Naive thymus-derived CD4-positive, alpha-beta T cell (primary cell): ENCODE data around the gene ARSD. TPM values are rescaled to one million over a fixed set of nuclear protein-coding genes. Genes with fewer than 3 reads are reported as not detected.
"Not testable (repeated sequence)": the region's sequence is repeated elsewhere in the genome, so short reads cannot be mapped to it uniquely, and the experiment has no call there.

Experiments used
- ATAC-seq: fragments of 150-1000 bp; cut with Tn5 transposase; 2 replicates; pipeline ENCODE4 v1.10.0; 2021; ENCODE audit warnings: mild to moderate bottlenecking, moderate library complexity
- CTCF ChIA-PET: fragments of 350-600 bp; sonication (Branson Sonifier 250); formaldehyde crosslinking; loops from one replicate; lab custom pipeline; 2021; ENCODE audit warnings: antibody characterized with exemption; lab: Charles Lee
- POLR2A ChIA-PET: fragments of 350-600 bp; sonication (Branson Sonifier 250); formaldehyde crosslinking; loops from one replicate; lab custom pipeline; 2021; ENCODE audit warnings: antibody characterized with exemption, inconsistent platforms; lab: Charles Lee
- DNase-seq, 9 donors: peaks; one replicate each; pipeline versions ENCODE4 v3.0.0 to v3.0.0-alpha.2; 2020 to 2022; ENCODE audit warnings: mixed read lengths in 1 of 9
- H3K27ac ChIP-seq: one replicate; pipeline ENCODE4 v1.7.0; 2013; ENCODE audit warnings: mild to moderate bottlenecking, low read depth, low read length, moderate library complexity
- H3K27me3 ChIP-seq, 2 donors: one replicate each; pipeline ENCODE4 v1.7.0; 2013; ENCODE audit warnings: low read length in 2 of 2, mild to moderate bottlenecking in 2 of 2, moderate library complexity in 2 of 2; ENCODE audit not compliant: control insufficient read depth in 2 of 2, insufficient read depth in 2 of 2
- H3K36me3 ChIP-seq, 3 experiments: 1 replicate in 2 of 3; 2 replicates in 1 of 3; pipeline ENCODE4 v1.7.0; 2013; ENCODE audit warnings: low read length in 3 of 3, mild to moderate bottlenecking in 3 of 3, moderate library complexity in 1 of 3; ENCODE audit not compliant: insufficient read depth in 3 of 3, control insufficient read depth in 2 of 3
- H3K4me1 ChIP-seq, 2 donors: one replicate each; pipeline ENCODE4 v1.7.0; 2013; ENCODE audit warnings: low read length in 2 of 2, mild to moderate bottlenecking in 2 of 2, moderate library complexity in 1 of 2; ENCODE audit not compliant: control insufficient read depth in 2 of 2, insufficient read depth in 2 of 2
- H3K4me3 ChIP-seq: 2 replicates; pipeline ENCODE4 v1.7.0; 2013; ENCODE audit warnings: mild to moderate bottlenecking, low read length
- H3K9me3 ChIP-seq, 3 experiments: 1 replicate in 2 of 3; 2 replicates in 1 of 3; pipeline ENCODE4 v1.7.0; 2013; ENCODE audit warnings: low read length in 3 of 3; ENCODE audit not compliant: control insufficient read depth in 2 of 3
- H3K27ac Mint-ChIP-seq, 9 donors: one replicate each; pipeline ENCODE4 v1.8.0; 2020 to 2022; ENCODE audit warnings: mixed read lengths in 9 of 9, mild to moderate bottlenecking in 8 of 9, moderate library complexity in 5 of 9, inconsistent platforms in 2 of 9
- H3K27me3 Mint-ChIP-seq, 5 donors: one replicate each; pipeline ENCODE4 v1.8.0; 2021 to 2022; ENCODE audit warnings: mixed read lengths in 5 of 5, mild to moderate bottlenecking in 1 of 5
- H3K36me3 Mint-ChIP-seq, 5 donors: one replicate each; pipeline ENCODE4 v1.8.0; 2020 to 2022; ENCODE audit warnings: mixed read lengths in 5 of 5, mild to moderate bottlenecking in 3 of 5, inconsistent platforms in 1 of 5
- H3K4me1 Mint-ChIP-seq, 7 donors: one replicate each; pipeline ENCODE4 v1.8.0; 2020 to 2022; ENCODE audit warnings: mixed read lengths in 7 of 7, mild to moderate bottlenecking in 3 of 7, inconsistent platforms in 1 of 7
- H3K4me3 Mint-ChIP-seq, 10 donors: one replicate each; pipeline ENCODE4 v1.8.0; 2020 to 2022; ENCODE audit warnings: mild to moderate bottlenecking in 10 of 10, mixed read lengths in 10 of 10, moderate library complexity in 6 of 10, inconsistent platforms in 2 of 10
- H3K9me3 Mint-ChIP-seq, 11 donors: one replicate each; pipeline ENCODE4 v1.8.0; 2020 to 2022; ENCODE audit warnings: mixed read lengths in 11 of 11, mild to moderate bottlenecking in 4 of 11, inconsistent platforms in 1 of 11, moderate library complexity in 1 of 11
- intact Hi-C, 2 donors: fragments of 100-400 bp; cut with micrococcal nuclease; formaldehyde crosslinking; loops; one replicate each; pipeline ENCODE4 v1.15.1; 2023
- polyA plus RNA-seq, 2 donors: library from polyadenylated mRNA; unstranded; fragments of 300-500 nt; fragmentation: Illumina TruSeq; gene quantifications; one replicate each; pipeline ENCODE4 v1.2.3, GENCODE V29; 2021
- total RNA-seq, 6 experiments: library from RNA in 5 of 6; stranded (reverse) in 5 of 6; gene quantifications; 1 replicate in 5 of 6; 2 replicates in 1 of 6; pipeline ENCODE4 v1.2.3 and lab custom pipeline; 2021 to 2026

Gene ARSD, protein sequence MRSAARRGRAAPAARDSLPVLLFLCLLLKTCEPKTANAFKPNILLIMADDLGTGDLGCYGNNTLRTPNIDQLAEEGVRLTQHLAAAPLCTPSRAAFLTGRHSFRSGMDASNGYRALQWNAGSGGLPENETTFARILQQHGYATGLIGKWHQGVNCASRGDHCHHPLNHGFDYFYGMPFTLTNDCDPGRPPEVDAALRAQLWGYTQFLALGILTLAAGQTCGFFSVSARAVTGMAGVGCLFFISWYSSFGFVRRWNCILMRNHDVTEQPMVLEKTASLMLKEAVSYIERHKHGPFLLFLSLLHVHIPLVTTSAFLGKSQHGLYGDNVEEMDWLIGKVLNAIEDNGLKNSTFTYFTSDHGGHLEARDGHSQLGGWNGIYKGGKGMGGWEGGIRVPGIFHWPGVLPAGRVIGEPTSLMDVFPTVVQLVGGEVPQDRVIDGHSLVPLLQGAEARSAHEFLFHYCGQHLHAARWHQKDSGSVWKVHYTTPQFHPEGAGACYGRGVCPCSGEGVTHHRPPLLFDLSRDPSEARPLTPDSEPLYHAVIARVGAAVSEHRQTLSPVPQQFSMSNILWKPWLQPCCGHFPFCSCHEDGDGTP
- total RNA-seq (1 to 10 TPM in 4 of 5 experiments, under 1 TPM in 1; 0.97 to 8.9 (median 2.0) TPM), polyA plus RNA-seq (1 to 10 TPM; 1.0 to 2.4 TPM), total RNA-seq (lab: John Stamatoyannopoulos, UW) (3.6 reads per million, percentile 19 among the genes with 10 or more reads in this experiment)

GRCh38 chrX:2928583-2929434 is at the start of gene ARSD:
Gene ARSD (minus strand): TSS chrX:2929339. CDS start chrX:2929275, 64 bp downstream.
- Histone ChIP-seq H3K27ac (no peak within 1 kb of the TSS), H3K27me3 (no peaks in the 10 kb centered on the region), H3K4me1 (no peaks in the 10 kb centered on the region), H3K4me3 (peak within 1 kb of the TSS; percentile 9), H3K36me3 (no peaks in the 10 kb centered on the region), H3K9me3 (peaks cover 0 to 4% (median 0%) of the 10 kb centered on the region in 3 experiments)
- DNase-seq (peak in 6 of 9 donors; percentile 0 to 34 (median 10)), ATAC-seq (peak; percentile 94)
- H3K9me3 Mint-ChIP-seq: peaks cover 0 to 21% (median 4%) of the 10 kb centered on the region in 11 donors
- peaks cover 0 to 5% (median 4%) of the 10 kb centered on the region in 7 donors for H3K4me1 Mint-ChIP-seq
- H3K36me3 Mint-ChIP-seq: peaks cover 0 to 4% (median 0%) of the 10 kb centered on the region in 5 donors
- intact Hi-C loops: no loop called here
- ChIA-PET CTCF (no interaction called here), POLR2A (no interaction called here)
- peak within 1 kb of the TSS; percentile 50 to 87 (median 73) for H3K4me3 Mint-ChIP-seq
- peak within 1 kb of the TSS in 2 of 9 donors; percentile 51 to 70 for H3K27ac Mint-ChIP-seq
- peaks cover 0 to 6% (median 0%) of the 10 kb centered on the region in 5 donors for H3K27me3 Mint-ChIP-seq

- CTCF ChIA-PET, H3K9me3 Mint-ChIP-seq, H3K4me3 Mint-ChIP-seq, H3K27ac Mint-ChIP-seq, H3K4me3 ChIP-seq, H3K4me1 Mint-ChIP-seq, DNase-seq, POLR2A ChIA-PET, H3K36me3 Mint-ChIP-seq, H3K27ac ChIP-seq, ATAC-seq, H3K9me3 ChIP-seq, H3K4me1 ChIP-seq, intact Hi-C loops, H3K27me3 Mint-ChIP-seq, H3K36me3 ChIP-seq, H3K27me3 ChIP-seq: not testable (repeated sequence)
Measured at GRCh38 chrX:2978639-2979038, 49.5 kb upstream of the ARSD start.

- H3K27ac Mint-ChIP-seq: no peak overlapping the region
- H3K4me3 Mint-ChIP-seq: no peak overlapping the region
- no peak overlapping the region for H3K27ac ChIP-seq
- no peak overlapping the region for H3K4me3 ChIP-seq
- H3K9me3 Mint-ChIP-seq: peaks cover 0 to 6% (median under 1%) of the 10 kb centered on the region in 11 donors
- H3K27me3 ChIP-seq: no peaks in the 10 kb centered on the region
- CTCF ChIA-PET: no interaction called here
- H3K27me3 Mint-ChIP-seq: peaks cover 0 to 5% (median 0%) of the 10 kb centered on the region in 5 donors
- ATAC-seq (no peak), DNase-seq (no peak)
- no peaks in the 10 kb centered on the region for H3K4me1 Mint-ChIP-seq
- intact Hi-C loops: no loop called here
- peaks cover 0 to 3% (median 0%) of the 10 kb centered on the region in 5 donors for H3K36me3 Mint-ChIP-seq
- H3K36me3 ChIP-seq: no peaks in the 10 kb centered on the region
- H3K4me1 ChIP-seq: no peaks in the 10 kb centered on the region
- POLR2A ChIA-PET: no interaction called here
- no peaks in the 10 kb centered on the region for H3K9me3 ChIP-seq
Measured at GRCh38 chrX:2974961-2975360, 45.8 kb upstream of the ARSD start.

DNA sequence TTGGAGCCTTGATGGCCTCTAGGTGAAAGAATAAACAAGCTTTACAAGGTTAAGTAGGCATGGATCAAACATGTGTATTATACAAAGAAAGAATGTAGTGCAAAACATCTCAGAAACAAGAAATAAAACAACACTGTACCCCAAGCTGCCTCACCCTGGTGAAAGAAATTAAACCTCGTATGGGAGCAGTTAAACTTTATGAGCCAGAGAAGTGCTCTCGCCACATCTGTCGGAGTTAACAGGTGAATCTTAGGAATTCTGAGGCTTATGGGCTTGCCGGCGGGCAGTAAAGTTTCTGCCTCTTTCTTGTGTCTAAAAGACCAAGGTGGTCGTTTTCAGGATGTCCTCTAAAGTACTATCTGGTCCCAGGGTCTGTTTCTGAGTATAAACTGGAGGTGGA is 43.3 kb upstream of the ARSD start:
- CTCF ChIA-PET: no interaction called here
- Histone ChIP-seq H3K27ac (no peak overlapping the region), H3K4me1 (no peaks in the 10 kb centered on the region), H3K27me3 (no peaks in the 10 kb centered on the region), H3K36me3 (no peaks in the 10 kb centered on the region), H3K9me3 (no peaks in the 10 kb centered on the region), H3K4me3 (no peak overlapping the region)
- peaks cover 0 to 6% (median 0%) of the 10 kb centered on the region in 5 donors for H3K27me3 Mint-ChIP-seq
- peaks cover 0 to 6% (median 2%) of the 10 kb centered on the region in 7 donors for H3K4me1 Mint-ChIP-seq
- peaks cover 0 to 7% (median 0%) of the 10 kb centered on the region in 11 donors for H3K9me3 Mint-ChIP-seq
- DNase-seq (no peak), ATAC-seq (no peak)
- no peak overlapping the region for H3K4me3 Mint-ChIP-seq
- intact Hi-C loops: no loop called here
- peaks cover 0 to 3% (median 0%) of the 10 kb centered on the region in 5 donors for H3K36me3 Mint-ChIP-seq
- POLR2A ChIA-PET: no interaction called here
- H3K27ac Mint-ChIP-seq: no peak overlapping the region

GRCh38 chrX:2969021-2969420 is 39.9 kb upstream of the ARSD start:
- Mint-ChIP-seq H3K27ac (no peak overlapping the region), H3K9me3 (peaks cover 0 to 7% (median 0%) of the 10 kb centered on the region in 11 donors), H3K4me1 (peaks cover 0 to 6% (median 2%) of the 10 kb centered on the region in 7 donors), H3K4me3 (peak overlapping the region in 5 of 10 donors; percentile 68 to 81 (median 78)), H3K27me3 (peaks cover 0 to 6% (median 0%) of the 10 kb centered on the region in 5 donors), H3K36me3 (peaks cover 0 to 3% (median 0%) of the 10 kb centered on the region in 5 donors)
- Histone ChIP-seq H3K27ac (no peak overlapping the region), H3K9me3 (no peaks in the 10 kb centered on the region), H3K4me3 (no peak overlapping the region), H3K27me3 (no peaks in the 10 kb centered on the region), H3K36me3 (no peaks in the 10 kb centered on the region), H3K4me1 (no peaks in the 10 kb centered on the region)
- ChIA-PET CTCF (no interaction called here), POLR2A (no interaction called here)
- ATAC-seq (no peak), DNase-seq (no peak)
- intact Hi-C loops: no loop called here
